Suppressor macrophage treated with lipopolysaccharide for 4 hours (primary cell): ENCODE results near the gene BRAT1.
"Not testable (repeated sequence)": the region's sequence is repeated elsewhere in the genome, so short reads cannot be mapped to it uniquely, and the experiment has no call there.

Source experiments
- DNase-seq: peaks from one replicate; pipeline ENCODE4 v3.0.0-alpha.2; 2020

Gene BRAT1

GRCh38 chr7:2535872-2536627 lies 19.3 kb downstream of the BRAT1 start:
- DNase-seq = not testable (repeated sequence)

DNA sequence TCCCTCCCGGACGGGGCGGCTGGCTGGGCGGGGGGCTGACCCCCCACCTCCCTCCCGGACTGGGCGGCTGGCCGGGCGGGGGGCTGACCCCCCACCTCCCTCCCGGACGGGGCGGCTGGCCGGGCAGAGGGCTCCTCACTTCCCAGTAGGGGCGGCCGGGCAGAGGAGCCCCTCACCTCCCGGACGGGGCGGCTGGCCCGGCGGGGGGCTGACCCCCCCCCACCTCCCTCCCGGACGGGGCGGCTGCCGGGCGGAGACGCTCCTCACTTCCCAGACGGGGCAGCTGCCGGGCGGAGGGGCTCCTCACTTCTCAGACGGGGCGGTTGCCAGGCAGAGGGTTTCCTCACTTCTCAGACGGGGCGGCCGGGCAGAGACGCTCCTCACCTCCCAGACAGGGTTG lies 21.1 kb downstream of the BRAT1 start:
- not testable (repeated sequence) for DNase-seq

GRCh38 chr7:2533566-2533965 lies 21.8 kb downstream of the BRAT1 start:
- DNase-seq = not testable (repeated sequence)

- not testable (repeated sequence) for DNase-seq
Observed at GRCh38 chr7:2532816-2533215, 22.5 kb downstream of the BRAT1 start.

DNA sequence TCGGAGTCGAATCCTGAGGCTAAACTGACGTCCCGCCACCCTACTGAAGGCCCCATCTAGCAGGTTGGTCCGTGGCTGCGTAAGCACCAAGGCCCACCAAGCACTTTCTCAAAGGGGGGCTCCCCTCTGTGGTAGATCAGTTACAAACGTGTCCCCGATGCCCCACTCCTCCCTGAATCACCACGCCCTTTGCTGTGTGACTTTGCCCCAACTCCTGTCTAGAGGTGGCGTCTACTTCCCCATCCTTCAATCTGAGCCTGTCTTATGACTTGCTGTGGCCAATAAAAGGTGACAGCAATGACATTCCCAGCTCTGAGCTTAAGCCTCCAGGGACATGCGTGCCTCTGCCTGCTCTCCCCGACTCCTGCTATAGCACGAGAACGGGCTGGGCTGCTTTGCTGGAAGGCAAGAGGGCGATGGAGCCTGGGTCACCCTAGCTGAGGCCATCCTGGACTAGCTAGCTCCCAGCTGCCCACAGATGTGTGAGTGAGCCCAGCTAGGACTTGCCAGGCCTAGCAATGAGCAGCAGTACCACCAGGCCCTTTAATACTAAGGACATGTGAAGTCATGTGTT lies 23.0 kb downstream of the BRAT1 start:
- DNase-seq = not testable (repeated sequence)

GRCh38 chr7:2531796-2532110 lies 23.6 kb downstream of the BRAT1 start:
- DNase-seq = not testable (repeated sequence)

GRCh38 chr7:2530994-2531795 lies 24.1 kb downstream of the BRAT1 start:
- DNase-seq = not testable (repeated sequence)

DNA sequence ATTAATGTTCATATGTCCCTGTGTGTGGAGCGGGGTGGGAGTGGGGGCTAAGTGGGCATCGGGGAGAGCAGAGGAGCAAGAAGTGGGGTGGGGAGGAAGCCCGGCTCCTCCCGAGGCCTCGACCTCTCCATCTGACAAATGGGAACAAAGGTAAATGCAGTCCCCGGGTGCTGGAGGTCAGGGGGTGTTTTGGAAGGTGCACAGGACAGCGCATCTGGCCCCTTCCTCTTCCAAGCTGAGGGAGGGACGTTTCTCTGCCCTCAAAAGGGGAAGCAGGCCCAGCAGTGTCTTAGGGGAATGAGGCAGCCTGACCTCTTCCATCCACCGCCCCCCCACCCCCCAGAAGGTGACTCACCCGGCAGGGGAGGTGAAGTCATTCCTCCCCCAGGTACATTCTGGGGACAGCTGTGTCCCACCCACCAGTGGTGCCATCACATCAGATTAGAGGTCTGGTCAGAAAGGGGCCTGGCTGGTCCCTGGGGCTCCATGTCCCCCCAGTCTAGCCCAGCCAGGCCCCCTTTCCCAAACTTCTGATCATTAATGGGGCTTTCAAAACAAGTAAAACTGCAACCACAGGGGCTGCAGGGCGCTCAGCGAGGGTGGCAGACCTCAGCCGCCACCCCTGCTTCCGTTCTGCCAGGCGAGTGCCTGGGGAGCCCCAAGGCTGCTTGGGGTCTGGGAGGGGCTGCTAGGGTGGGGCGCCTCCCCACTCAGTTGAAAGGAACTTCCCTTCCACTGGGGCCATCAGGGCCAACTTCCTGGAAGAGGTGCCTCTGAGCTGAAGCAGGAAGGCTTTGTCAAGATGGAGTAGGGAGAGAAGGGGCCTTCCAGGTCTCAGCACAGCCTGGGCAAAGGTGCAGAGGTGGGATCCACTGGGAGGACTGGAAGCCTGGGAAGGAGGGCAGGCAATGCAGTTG lies 25.0 kb downstream of the BRAT1 start:
- DNase-seq = peak; percentile 91

DNA sequence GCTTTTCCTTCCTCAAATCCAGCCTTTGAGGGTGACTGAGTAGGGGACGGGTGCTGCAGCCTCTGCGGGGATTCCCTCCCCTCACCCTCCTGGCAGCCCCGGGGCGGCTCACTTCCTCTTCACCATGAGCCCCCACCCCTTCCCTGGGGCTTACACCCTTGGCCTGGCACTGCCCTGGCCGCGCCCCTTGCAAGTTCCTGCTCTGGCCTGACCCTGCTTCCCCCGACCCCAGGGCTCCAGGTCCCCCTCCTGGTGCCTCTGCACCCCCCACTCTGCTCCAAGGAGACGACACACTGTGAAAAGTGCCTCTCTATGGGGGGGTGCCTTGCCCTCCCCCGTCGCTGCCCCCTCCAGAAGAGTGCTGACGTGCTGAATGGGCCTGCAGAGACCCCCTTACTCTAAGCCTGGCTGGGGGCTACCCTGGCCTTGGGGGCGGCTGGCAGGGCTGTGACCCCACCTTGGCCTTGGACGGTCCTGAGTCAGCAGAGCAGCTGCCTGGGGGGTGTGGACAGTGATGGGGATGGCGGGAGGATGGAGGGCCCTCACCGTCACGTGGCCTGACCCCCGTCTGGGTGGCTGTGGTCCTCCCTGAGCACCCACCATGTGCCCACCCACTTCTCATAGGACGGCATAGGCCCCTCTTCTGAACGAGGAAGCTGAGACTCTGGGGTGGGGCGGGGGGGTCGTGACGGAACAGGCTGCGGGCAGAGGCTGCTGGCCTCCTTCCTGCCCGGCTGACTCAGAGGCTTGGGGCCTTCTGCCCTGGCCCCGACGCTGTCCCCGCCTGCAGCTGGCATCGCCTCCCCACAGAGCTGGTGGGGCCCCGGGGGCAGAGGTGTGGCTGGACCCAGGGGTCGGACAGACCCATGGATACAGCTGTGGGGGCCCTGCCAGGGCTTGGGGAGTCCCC lies 25.9 kb downstream of the BRAT1 start:
- DNase-seq = peak; percentile 96

DNA sequence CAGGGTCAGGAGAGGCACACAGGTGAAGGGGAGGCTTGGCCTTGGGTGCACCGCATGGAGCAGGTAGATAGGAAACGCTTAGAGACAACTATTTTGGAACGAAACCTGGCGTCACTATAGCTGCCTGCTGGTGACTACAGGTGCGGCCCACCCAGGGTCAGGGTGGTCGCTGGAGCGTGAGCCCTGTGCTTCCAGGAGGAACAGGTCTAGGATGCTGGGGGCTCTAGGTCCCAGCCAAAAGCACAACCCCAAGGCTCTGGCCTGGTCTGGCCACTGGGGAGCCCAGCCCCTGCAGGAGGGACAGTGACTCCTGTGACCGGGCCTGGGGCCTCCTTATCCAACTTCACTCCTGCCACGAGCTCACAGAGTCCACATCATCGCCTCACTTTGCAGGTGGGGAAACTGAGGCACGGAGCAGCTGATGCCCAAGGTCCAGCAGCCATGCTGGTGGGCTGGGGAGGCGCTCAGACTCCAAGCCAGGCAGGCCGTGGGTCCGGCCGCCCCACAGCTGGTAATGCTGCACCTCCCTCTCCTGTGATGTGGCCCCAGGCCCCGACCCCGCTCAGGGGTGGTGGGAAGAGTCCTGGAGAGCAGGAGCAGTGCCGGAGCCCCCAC lies 26.7 kb downstream of the BRAT1 start:
- DNase-seq = no peak

- DNase-seq = peak; percentile 76
Observed at GRCh38 chr7:2527505-2528467, 27.5 kb downstream of the BRAT1 start.

DNA sequence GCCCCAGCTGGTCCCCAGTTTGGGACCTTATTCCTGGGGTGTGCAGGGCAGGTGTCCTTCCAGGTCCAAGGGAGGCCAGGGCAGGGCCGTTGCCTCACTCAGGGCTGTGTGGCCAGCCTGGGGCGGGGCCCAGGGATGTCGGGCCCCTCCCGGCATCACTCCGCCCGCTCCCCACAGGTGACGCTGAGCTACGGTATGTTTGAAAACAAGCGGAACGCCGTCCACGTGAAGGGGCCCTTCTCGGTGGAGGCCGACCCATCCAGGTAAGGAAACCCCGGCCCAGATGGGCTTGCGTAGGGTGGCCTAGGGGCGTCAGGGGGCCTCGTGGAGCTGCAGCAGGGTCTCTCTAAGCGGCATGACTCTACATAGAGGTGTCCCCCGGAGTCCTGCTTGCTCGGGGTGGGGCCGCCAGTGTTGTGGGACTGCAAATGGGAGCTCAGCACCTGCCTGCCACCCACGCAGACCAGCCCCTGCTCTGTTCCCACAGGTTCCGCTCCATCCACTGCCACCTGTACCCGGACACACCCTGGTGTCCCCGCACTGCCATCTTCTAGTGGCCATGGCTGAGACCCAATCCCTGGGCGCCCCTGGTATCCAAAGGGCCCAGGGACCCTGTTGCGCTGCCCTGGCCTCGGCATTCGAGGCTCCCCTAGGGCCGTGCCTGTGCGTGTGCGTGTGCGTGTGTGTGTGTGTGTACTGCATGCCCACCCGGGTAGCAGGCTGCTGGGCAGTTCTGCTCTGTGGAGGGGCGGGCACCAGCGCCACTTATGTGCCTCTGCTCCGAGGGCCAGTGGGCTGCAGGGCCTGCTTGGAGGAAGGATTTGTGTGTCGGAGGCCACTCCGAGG lies 28.4 kb downstream of the BRAT1 start:
- no peak for DNase-seq

GRCh38 chr7:2525658-2526630 lies 29.4 kb downstream of the BRAT1 start:
- DNase-seq = peak; percentile 67

DNA sequence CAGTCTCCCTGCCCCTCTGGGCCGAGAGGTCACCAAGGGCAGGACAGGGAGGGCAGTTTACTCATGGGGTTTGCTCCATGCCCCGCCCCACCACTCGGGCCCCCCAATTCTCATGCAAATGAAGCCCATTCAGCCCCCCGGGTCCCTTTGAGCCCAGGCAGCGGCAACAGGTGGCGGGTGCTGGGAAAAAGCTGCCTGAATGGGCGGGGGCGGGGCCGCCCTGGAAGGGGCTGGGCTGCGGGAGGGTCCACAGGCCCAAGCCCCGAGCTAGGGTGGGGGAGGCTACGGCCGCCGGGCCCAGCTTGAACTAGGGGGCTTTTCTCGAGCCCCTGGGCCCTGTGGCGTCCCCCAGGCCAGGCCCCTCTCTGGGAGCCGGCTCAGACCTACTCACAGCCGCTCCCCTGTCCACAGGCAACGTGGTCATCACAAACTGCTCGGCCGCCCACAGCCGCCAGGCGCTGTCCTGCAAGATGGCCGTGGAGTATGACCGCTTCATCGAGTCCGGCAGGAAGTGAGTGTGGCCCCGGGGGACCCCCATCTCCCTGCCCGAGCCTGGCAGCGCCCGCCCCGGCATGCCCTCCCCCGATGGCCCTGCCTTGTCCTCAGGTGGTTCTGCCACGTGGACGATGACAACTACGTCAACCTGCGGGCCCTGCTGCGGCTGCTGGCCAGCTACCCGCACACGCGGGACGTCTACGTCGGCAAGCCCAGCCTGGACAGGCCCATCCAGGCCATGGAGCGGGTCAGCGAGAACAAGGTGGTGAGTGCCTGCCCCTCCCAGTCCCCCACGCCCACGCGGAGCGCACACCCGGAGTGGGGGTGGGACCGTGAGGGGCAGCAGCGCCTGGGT lies 30.3 kb downstream of the BRAT1 start:
- DNase-seq = no peak

GRCh38 chr7:2523941-2524807 lies 31.1 kb downstream of the BRAT1 start:
- peak; percentile 69 for DNase-seq

GRCh38 chr7:2523461-2523936 lies 31.8 kb downstream of the BRAT1 start:
- DNase-seq = no peak
